ENCODE data around the gene MTA2. TPM values are rescaled to one million over a fixed set of nuclear protein-coding genes. Genes with fewer than 3 reads are reported as not detected.

MTA2 gene
- total RNA-seq, 4 donors from 2014 or later = 50.9 to 87.4 (median 61.6) TPM

GRCh38 chr11:62604460-62605120, 2.9 kb upstream of the MTA2 start:
- no peak for TF ChIP-seq CTCF (IDR thresholded peaks at IDR 0.05; ENCODE audit: low read depth)

GRCh38 chr11:62603776-62604299, 2.2 kb upstream of the MTA2 start:
- TF ChIP-seq CTCF (IDR thresholded peaks at IDR 0.05; ENCODE audit: low read depth) = no peak

- TF ChIP-seq CTCF (IDR thresholded peaks at IDR 0.05; ENCODE audit: low read depth) = no peak
Measured at GRCh38 chr11:62603072-62603408, 1.4 kb upstream of the MTA2 start.

- TF ChIP-seq CTCF (IDR thresholded peaks at IDR 0.05; ENCODE audit: low read depth) = no peak
Measured at GRCh38 chr11:62602141-62603071, 741 bp upstream of the MTA2 start.

DNA sequence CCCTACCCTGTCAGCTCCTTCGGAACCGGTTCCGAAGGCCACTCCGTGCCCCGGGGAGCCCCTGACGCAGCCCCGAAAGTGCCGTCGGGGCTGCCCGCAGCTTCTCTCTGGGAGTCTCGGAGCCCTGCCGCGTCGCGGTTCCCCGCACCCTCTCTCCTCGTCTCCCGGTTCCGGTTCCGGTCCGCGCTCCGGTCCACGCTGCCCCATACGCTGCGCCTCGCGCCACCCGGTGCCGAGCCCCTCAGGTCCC, 618 bp downstream of the MTA2 start:
- TF ChIP-seq CTCF (IDR thresholded peaks at IDR 0.05; ENCODE audit: low read depth) = no peak

GRCh38 chr11:62600367-62601121, 1.1 kb downstream of the MTA2 start:
- no peak for TF ChIP-seq CTCF (IDR thresholded peaks at IDR 0.05; ENCODE audit: low read depth)

- TF ChIP-seq CTCF (IDR thresholded peaks at IDR 0.05; ENCODE audit: low read depth) = no peak
Measured at GRCh38 chr11:62599901-62600300, 1.8 kb downstream of the MTA2 start.

Measured in subcutaneous adipose tissue (tissue), 4 donors.